Esophagus squamous epithelium (tissue), 4 donors: ENCODE results near the gene TRMT61A.

ENCODE experiments used
- POLR2A ChIP-seq, 4 donors: fragments of 450-650 bp; IDR thresholded peaks; one replicate each; pipeline ENCODE4 v1.6.1; 2017; ENCODE audit warnings: antibody characterized with exemption in 4 of 4, mild to moderate bottlenecking in 4 of 4, moderate library complexity in 3 of 4
- TF ChIP-seq, protein P1 (sequence below), 6 experiments: fragments of 450-650 bp in 4 of 6; fragments of 200-600 bp in 2 of 6; sonication (generic) in 2 of 6; IDR thresholded peaks; one replicate each; pipeline ENCODE4 v1.5.1; 2016 to 2019; ENCODE audit warnings: antibody characterized with exemption in 6 of 6, mild to moderate bottlenecking in 4 of 6, moderate library complexity in 4 of 6

DNA sequence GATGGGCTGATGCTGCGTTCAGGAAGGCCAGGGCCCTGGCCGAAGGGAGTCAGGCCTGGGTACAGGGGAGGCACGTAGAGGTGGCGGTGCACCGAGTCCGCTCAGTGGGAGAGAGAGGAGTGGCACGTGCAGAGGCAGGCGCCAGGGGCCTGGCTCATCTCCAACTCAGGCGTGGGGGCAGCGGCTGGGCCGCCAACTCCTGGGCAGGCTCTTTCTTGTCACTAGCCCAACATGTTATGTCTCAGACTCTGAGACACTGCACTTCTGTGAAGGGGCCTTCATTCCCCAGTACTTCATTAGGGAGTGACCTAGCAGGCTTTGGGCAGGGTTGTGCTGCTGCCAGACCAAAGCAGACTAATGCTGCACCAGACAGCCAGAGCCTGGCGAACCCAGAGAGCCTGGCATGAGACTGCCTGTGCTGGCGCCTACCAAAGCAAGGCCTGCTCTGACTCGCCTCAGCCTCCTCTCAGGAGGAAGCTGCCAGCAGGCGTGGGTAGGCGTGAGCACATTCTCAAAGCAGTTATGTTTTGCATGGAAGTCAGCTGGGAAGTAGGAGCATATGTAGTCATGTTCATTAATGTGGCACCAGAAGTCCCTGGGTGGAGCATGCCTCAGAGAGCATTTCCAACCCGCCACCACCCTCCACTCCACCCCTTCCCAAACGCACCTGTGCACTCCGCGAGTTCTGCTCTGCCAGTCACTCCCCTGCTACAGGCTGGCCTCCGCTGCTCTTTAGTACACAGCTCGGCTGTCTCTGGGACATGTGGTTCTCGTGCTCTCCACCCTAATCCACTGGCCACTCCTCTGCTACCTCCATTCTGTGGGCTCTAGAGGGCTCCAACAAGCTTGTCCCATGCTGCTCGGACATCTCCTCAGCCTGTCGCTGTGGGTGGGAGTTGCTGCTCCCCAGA, 16.0 kb upstream of the TRMT61A start:
- TF ChIP-seq, protein P1, sequence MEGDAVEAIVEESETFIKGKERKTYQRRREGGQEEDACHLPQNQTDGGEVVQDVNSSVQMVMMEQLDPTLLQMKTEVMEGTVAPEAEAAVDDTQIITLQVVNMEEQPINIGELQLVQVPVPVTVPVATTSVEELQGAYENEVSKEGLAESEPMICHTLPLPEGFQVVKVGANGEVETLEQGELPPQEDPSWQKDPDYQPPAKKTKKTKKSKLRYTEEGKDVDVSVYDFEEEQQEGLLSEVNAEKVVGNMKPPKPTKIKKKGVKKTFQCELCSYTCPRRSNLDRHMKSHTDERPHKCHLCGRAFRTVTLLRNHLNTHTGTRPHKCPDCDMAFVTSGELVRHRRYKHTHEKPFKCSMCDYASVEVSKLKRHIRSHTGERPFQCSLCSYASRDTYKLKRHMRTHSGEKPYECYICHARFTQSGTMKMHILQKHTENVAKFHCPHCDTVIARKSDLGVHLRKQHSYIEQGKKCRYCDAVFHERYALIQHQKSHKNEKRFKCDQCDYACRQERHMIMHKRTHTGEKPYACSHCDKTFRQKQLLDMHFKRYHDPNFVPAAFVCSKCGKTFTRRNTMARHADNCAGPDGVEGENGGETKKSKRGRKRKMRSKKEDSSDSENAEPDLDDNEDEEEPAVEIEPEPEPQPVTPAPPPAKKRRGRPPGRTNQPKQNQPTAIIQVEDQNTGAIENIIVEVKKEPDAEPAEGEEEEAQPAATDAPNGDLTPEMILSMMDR (IDR thresholded peaks at IDR 0.05): no peak
- TF ChIP-seq POLR2A (IDR thresholded peaks at IDR 0.05): no peak
